GM19193 (cell line): Measurements from ENCODE around the gene PLEKHF1.

ENCODE experiments used
- POLR2A ChIP-seq: IDR thresholded peaks from 4 replicates; pipeline ENCODE4 v1.6.1; 2011; ENCODE audit not compliant: insufficient read depth, insufficient read length; ENCODE audit errors: extremely low read depth

The PLEKHF1 gene

DNA sequence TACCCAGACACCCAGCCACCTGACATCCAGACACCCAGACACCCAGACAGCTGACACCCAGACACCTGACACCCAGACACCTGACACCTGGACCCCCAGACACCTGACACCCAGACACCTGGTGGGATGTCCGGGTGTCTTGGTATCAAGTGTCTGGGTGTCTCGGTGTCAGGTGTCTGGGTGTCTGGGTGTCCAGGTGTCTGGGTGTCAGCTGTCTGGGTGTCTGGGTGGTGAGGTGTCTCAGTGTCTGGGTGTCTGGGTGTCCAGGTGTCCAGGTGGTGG lies 31.2 kb downstream of the PLEKHF1 start:
- no peak for TF ChIP-seq POLR2A

DNA sequence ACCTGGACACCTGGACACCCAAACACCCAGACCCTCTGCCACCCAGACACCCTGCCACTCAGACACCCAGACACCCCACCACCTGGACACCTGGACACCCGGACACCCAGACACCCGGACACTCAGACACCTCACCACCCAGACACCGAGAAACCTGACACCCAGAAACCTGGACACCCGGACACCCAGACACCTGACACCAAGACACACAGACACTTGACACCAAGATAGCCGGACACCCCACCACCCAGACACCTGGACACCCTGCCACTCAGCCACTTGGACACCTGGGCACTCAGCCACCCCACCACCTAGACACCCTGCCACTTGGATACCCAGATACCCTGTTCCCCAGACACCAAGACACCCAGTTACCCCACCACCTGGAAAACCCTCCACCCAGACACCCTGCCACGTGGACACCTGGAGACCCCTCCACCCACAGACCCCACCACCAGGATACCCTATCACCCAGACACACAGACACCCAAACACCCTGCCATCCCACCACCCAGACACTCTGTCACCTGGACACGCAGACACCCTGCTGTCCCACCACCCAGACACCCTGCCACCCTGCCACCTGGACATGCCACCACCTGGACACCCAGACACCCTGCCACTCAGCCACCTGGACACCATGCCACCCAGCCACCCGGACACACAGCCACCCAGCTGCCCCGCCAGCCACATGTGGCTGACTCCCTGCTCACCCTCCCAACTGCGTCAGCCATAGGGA lies 32.4 kb downstream of the PLEKHF1 start:
- no peak for TF ChIP-seq POLR2A

DNA sequence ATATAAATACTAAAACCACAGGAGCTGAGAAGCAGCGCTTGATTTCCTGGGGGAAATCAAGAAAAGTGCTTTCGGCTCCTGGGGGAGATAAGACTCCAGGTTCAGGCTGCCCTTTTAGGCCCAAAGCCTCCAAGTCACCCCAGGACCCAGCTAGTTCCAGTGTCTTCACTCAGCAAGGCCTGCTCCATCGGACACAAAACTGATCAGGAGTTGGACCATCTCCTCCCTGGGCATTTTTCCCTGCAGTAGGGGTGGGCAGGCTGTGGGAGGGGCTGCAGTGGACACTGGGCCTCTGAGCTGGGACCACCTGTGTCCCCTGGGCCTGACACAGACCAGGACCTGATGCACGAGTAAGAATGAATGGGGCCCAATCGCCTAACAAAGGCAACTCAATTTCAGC lies 34.6 kb downstream of the PLEKHF1 start:
- no peak for TF ChIP-seq POLR2A

DNA sequence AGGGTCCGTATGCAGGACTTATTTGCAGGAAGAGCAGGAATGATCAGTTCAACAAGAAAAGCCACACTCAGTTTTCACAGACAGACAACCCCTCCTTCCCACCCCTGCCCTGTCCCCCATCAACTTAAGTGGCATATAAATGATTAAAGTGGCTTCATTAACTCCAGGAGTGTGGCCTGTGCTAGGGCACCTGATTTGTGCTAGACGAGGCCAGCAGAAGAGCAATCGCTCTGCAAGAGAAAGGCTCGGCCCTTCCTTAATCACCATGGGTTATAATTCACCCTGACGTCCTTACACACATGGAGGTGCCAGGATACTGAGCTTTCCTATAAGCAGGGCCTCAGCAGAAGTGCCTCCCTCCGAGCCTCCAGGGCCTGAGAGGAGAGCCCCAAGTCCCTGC lies 35.2 kb downstream of the PLEKHF1 start:
- TF ChIP-seq POLR2A = no peak

DNA sequence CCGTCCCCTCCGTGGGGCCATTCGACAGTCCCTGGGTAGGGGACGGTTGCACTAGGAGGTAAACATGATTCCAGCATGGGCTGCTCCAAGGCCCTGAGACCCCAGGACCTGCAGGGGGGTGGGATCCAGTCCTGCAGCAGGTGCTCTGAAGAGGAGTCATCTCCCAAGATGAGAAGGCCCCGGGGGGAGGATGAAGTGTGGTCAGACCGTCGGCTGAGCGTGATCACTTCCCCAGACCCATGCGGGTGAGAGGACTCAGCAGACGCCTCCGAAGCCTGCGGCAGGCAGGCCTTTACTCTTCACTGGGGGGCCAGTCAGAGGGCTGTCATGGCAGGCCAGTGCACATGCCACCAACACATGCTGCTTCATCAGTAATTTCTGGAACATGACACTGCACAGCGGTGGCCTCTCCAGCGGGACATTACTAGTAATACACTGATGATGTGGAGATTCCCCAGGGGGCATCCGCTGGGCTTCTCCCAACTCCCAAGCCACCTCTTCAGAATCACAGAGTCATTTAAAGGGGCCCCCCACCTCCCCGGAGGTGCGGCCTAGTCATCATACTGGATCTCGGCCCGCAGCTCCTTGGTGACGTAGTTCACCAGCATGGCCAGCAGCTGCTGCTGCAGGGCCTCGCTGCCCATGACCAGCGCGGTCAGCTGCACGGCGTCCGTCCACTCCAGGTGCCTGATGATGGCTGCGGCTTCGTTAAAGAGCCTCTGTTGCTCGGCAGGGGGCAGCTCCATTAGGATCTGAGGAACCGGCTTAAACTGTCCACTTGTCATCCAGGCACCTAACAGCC lies 37.1 kb downstream of the PLEKHF1 start:
- no peak for TF ChIP-seq POLR2A

DNA sequence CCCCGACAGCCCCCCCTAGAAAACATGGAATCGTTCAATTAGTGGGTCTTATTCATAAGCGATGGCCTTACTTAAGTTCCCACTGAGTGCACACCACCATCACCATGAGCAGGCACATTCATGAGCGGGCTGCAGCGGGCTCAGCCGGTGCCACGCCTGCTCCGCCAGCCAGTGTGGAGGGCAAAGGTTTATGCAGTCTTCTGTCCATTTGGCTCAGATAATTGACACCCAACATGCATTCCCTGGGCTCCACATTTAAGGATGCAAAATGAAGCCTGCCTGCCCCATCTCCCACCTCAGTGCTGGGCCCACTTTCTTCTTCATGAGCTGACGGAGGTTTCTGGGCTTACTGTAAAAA lies 37.7 kb downstream of the PLEKHF1 start:
- TF ChIP-seq POLR2A = no peak

DNA sequence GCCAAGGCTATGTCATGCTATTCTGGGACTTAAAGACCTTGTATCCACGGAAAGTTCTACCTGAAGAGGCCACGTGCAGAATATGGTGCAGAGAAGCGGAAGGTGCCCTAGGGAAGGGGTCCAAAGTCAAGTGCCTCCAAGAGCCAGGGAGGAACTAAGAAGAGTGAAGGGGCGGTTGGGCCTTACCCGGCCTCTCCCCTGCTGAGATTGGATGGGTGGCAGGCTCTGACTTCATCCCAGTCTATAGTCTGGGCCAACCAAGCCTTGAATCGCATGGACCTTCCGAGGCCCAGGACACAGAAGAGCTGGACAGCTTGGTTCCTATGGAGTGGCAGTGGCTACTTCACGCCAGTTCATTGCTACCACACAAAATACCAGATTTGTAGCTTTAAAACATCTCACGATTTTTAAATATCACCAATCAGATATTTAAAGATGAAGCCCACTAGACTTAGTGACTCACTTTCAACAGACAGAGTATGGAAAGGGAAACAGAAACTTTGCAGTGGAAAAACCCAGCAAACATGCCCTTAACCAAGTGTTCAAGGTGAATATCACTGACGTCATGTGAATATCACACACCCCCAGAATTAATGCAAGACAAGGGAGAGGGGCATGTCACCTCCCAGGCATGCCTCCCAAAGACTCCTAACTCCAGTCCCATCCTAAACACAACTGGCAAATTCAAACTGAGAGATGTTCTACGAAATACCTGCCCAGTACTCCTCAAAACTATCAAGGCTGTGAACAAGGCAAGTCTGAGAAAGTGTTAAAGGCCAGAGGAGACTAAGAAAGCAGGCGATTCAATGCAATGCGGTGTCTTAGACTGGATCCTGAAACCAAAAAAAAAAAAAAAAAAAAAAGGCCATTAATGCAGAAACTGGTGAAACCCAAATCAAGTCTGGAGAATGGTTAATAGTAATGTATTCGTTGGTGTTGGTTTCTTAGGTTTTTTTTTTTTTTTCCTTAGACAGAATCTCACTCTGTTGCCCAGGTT lies 39.6 kb downstream of the PLEKHF1 start:
- no peak for TF ChIP-seq POLR2A

DNA sequence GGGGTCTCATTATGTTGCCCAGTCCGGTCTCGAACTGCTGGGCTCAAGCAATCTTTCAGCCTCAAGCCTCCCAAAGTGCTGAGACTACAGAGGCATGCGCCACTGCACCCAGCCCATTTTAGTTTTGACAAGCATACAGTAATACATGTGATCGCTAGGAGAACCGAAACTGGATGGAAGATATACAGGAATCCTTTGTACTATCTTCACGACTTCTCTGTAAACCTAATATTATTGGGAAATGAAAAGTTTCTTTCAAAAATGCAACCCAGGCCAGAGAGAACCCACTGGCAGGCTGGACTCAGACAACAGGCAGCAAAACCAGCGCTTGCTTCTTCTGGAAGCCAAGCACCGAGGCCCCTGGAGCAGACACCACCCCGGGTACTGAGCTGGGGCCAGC lies 40.4 kb downstream of the PLEKHF1 start:
- TF ChIP-seq POLR2A = no peak

DNA sequence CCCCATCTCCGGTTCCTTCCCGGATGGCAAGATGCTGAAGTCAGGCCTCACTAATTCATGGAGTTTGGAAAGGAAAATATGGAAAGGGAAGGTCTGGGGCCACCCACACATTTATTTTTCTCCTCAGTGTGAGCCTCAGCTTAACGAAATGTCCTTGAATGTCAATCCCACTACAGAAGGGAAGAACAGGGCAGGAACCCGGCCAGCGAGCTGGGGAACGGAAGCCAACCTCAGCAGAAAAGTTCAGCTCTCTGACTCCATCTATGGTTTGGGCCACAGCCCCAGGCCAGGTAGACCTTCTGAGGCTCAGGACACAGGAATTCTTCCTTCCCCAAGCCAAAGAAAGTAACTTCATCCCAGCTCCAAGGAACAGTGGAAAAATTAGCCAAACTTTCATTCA lies 41.4 kb downstream of the PLEKHF1 start:
- TF ChIP-seq POLR2A = no peak

DNA sequence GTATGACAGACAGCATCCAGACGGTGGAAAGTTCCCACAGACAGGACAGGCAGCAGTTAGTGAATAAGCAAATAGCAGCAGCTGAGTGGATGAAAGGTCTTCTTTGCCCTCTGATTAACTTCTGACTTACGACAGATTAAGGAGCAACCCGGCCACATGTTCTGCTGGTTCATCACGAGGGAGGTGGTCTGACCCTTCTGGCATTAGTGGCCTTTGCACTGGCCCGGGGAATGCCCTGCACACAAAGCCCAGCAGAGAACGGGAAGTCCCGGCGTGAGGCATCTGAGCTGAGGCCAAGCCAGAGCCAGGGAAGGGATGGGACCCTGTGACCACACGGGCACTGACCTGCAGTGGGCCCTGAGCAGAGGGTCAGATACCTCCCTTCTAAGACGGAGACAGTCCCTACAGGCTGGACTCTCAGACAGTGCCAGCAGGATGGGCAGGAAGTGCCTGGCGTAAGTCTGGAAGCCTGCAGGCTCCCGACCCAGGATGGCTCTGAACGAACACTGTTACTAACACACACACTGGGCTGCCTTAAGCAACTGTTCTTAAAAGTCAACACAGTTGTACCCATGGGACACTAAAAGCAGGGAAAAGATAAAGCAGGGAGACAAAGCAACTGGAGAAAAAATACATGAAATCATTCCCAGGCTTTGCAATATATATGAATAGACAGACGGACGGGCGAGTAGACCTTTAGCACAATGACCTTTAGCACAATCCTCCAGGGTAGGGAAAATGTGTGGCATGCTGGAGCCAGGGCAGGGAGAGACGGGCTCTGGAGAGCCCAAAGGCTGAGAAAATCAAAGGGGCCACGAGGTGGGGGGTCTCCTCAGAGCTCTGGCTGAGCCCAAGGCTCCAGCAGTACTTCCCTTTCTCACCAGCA lies 43.5 kb downstream of the PLEKHF1 start:
- no peak for TF ChIP-seq POLR2A

DNA sequence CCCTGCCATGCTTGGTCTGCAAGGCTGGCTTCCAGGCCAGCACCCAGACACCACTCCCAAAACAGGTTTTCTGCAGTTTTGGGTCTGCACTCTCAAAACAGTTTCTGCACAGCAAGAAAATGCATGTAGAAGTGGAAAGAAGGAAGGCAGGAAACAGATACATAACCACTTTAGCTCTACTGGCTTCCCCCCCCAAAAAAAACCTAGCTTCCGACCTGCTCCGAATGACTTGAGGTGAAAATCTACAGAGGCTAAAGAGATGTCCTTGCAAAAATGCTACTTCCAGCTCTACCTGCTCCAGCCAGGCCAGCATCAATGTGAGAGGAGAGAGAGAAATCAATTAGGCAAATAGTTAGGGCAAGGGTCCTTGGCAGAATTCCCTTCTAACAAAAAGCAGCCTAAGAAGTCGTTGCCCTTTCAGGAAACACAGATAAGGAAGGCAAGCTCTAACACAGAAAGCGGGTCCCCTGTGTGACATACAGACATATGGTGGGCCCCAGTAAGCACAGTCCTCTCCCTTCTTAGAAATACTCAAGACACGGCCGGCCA lies 46.4 kb downstream of the PLEKHF1 start:
- no peak for TF ChIP-seq POLR2A

DNA sequence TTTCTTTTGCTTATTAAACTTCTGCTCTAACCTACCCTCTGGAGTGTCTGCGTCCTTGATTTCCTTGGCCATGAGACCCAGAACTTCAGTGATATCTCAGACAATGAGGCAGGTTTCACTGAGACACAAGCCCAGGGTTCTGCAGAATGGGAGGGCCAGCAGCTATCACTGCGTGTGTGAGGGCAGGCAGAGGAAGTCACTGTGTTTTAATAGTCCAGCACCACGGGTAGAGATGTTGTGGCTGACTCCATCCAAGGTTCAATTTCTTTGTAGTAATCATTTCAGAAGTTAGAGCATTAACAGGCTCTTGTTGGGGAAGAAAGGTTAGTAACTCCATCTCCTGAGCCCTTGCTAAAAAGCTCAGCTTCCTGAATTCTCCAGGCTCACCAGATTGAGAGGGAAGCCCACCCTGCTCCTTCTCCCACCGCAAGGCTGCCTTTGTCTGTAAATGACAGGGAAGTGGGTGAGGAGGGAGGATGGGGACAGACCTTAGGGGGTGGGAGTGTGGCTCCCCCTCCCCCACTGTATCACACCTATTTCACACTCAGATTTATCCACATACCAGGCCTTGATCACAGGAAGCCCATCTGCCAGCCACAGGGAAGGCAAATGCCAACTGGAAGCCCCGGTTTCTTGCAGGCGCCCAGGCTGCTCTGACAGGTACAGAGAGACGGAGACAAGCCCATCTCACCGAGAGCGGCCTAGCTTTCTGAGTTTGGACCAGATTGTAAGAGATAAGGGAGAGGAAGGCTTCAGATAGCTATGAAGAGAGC lies 47.7 kb downstream of the PLEKHF1 start:
- TF ChIP-seq POLR2A = no peak

DNA sequence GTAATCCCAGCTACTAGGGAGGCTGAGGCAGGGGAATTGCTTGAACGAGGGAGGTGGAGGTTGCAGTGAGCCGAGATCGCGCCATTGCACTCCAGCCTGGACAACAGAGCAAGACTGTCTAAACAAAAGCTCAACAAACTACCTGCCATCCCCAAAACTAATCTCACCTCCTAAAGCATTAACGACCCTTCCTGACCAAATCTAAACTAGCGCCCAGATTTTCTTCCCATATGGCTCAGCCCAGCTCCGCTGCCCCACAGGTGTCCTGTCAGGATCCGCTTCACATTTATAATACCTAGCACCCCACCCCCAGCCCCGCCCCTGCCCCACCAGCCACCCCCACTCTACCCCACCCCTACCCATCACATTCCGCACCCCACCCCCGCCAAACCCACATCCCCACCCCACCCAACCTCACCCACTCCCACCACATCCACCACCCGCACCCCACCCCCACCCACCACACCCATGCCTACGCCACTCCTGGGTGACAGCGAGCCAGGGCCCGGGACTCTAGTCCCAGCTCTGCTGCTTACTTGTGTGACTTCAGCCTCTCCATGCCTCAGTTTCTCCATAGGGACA lies 49.2 kb downstream of the PLEKHF1 start:
- no peak for TF ChIP-seq POLR2A
